Omental fat pad (tissue), 4 donors: ENCODE measurements around the gene FANCL. TPM values are rescaled to one million over a fixed set of nuclear protein-coding genes. Genes with fewer than 3 reads are reported as not detected.
"Not testable (repeated sequence)": the region's sequence is repeated elsewhere in the genome, so short reads cannot be mapped to it uniquely, and the experiment has no call there.

Experiments
- ATAC-seq: fragments of 150-250 bp; one replicate; pipeline ENCODE4 v1.9.1; 2016; ENCODE audit warnings: mild to moderate bottlenecking, moderate library complexity; ENCODE audit not compliant: low FRiP score
- DNase-seq: peaks from one replicate; pipeline ENCODE4 v3.0.0-alpha.2; 2019; ENCODE audit warnings: low spot score
- total RNA-seq, 4 donors: library from RNA; depleted of rRNA; stranded (reverse); fragments of >200 nt; gene quantifications; one replicate each; pipeline ENCODE4 v1.1.0, GENCODE V29; 2016
- TF ChIP-seq, protein P1 (sequence below), 3 donors: fragments of 450-650 bp; IDR thresholded peaks; one replicate each; pipeline ENCODE4 v1.5.1; 2016 to 2017; ENCODE audit warnings: antibody characterized with exemption in 3 of 3, mild to moderate bottlenecking in 3 of 3, moderate library complexity in 2 of 3

Gene FANCL
- total RNA-seq, result 10 to 100 TPM; 12.1 to 19.2 (median 17.1) TPM

DNA sequence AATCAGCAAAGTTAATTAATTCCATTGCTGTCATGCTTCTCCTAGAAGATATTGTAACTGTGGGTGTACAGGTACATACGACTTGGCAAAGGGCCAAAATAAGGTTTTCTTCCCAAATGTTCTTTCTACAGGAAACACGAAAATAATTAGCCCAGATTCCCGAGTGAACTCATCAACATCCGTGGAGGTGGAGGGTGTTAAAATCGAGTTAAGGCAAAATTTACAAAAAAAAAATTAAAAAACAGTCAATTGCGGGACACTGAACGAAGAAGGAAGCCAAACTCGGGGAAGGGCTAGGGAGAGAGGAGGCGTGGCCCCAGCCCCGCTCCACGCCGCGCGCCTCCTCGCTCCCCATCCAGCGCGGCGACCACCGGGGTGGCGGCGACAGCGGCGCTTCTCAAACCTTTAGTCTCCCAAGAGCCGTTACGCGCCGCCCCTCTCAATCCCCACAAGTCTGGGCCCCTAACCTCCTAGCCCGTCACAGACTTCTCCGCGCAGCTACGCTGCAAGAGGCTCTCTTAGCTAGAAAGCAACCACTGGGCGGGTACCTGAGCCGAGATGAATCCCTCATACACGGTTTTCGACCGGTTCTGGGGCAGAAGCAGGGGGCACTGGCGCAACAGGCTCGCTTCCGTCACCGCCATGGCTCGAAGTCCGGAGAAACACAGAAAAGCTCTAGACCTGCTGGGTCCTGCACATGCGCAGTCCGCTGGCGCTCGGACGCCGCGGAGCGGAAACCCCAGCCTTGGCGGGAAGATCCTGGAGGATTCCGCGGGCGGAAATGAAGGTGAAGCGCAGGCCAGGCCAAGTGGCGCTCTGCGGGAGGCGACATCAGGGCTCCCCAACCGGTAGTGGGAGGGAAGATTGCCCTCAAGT lies at the start of gene FANCL:
Gene FANCL (minus strand): TSS at position 656 of the 876 bp plus-strand sequence. CDS start 12 bp downstream, at position 644.
- peak; percentile 99 for ATAC-seq
- TF ChIP-seq, protein P1, sequence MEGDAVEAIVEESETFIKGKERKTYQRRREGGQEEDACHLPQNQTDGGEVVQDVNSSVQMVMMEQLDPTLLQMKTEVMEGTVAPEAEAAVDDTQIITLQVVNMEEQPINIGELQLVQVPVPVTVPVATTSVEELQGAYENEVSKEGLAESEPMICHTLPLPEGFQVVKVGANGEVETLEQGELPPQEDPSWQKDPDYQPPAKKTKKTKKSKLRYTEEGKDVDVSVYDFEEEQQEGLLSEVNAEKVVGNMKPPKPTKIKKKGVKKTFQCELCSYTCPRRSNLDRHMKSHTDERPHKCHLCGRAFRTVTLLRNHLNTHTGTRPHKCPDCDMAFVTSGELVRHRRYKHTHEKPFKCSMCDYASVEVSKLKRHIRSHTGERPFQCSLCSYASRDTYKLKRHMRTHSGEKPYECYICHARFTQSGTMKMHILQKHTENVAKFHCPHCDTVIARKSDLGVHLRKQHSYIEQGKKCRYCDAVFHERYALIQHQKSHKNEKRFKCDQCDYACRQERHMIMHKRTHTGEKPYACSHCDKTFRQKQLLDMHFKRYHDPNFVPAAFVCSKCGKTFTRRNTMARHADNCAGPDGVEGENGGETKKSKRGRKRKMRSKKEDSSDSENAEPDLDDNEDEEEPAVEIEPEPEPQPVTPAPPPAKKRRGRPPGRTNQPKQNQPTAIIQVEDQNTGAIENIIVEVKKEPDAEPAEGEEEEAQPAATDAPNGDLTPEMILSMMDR (IDR thresholded peaks at IDR 0.05), result no peak
- peak; percentile 57 for DNase-seq

- DNase-seq (no peak), ATAC-seq (no peak)
- TF ChIP-seq, protein P1 (IDR thresholded peaks at IDR 0.05), result no peak
Measured at GRCh38 chr2:58289029-58289428, 47.9 kb upstream of the FANCL start.

DNA sequence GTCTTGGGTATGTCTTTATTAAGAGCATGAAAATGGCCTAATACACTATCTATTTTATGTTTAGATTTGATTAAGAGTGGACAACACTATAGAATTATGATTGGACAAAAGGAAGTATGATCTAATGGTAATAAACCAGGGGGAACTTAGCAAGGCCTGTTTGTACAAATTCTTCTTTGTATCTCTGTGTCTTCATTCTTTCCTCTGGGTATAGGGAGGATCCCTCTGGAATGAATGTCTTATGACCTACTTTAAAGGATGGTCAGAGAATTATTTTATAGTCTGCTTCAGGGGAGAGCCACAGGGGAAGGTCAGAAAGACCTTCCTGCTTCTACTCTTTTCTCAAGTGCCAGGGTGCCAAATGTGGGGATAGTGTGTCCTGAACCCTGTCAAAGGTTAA lies 42.8 kb upstream of the FANCL start:
- DNase-seq (no peak), ATAC-seq (no peak)
- TF ChIP-seq, protein P1 (IDR thresholded peaks at IDR 0.05), result no peak

DNA sequence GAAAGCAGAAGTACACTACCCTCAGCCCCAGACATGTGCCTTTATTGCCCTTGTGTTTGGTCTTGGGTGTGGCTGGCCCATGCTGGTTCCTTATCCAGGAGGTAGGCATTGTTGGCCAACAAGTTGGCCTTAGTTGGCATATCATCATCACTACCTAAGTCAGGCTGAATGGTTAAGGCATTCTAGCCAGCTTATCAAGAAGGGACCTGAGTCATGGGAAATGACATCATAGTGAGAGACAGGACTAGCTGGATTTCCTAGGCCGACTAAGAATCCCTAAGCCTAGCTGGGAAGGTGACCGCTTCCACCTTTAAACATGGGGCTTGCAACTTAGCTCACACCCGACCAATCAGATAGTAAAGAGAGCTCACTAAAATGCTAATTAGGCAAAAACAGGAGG lies 34.0 kb upstream of the FANCL start:
- ATAC-seq, DNase-seq: not testable (repeated sequence)

- TF ChIP-seq, protein P1 (IDR thresholded peaks at IDR 0.05), result no peak
- DNase-seq (no peak), ATAC-seq (no peak)
Measured at GRCh38 chr2:58271826-58272225, 30.7 kb upstream of the FANCL start.

DNA sequence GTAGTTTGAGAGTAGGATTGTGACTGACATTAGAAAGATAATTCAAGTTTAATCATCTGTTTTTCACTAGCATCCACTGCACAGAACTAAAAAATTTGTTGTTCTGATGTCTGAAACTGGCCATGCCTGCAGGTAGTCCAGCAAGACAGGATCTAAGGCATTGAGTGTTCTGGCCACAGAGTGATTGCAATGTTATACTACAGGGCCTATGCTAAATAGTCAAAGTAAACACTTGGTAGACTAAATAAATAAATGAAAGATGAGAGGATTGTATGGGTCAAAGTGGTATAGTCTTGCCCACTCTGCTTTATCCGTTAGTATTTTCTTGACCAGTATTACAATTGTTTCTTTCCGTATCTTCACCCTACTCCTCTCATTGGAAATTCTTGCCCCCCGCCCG lies 27.6 kb upstream of the FANCL start:
- TF ChIP-seq, protein P1 (IDR thresholded peaks at IDR 0.05), result no peak
- DNase-seq (no peak), ATAC-seq (no peak)

DNA sequence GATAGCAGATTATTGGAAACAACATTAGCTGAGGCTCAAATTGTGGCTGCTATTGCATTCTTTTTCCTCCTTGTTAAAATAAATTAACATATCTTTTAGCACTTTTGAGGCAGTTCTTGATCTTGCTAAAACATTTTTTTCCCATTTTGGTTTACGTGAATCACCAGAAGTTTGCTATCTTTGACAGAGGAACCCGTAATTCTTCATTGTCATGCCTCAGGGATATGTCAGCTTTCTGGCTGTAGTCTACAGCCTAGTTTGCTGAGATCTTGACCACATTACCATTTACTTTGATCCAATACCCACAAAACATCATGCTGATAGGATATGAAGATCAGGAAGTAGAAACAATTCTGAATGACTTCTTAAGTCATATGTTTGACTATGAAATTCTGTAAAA lies 25.1 kb upstream of the FANCL start:
- TF ChIP-seq, protein P1 (IDR thresholded peaks at IDR 0.05), result no peak
- ATAC-seq (no peak), DNase-seq (no peak)
